ENCODE measurements around the gene PATL1.
"Not testable (repeated sequence)": the region's sequence is repeated elsewhere in the genome, so short reads cannot be mapped to it uniquely, and the experiment has no call there.

PATL1 gene

DNA sequence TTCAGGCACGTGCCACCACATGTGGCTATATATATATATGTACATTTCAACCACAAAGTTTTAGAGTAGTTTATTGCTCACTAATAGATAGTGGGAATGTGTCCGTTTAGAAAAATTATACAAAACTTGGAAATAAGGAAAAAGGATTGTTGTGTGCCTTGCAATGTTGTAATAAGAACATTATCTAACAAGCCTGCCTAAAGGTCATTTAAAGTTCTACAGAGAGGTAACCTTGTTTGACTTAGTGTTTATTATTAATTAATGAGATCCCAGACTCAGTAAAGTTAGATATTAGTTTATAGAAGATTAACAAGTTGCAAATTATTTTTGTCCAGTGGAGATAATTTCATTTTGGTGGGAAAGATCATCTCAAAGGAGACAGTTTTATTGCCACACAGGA, 5.5 kb upstream of the PATL1 start:
- no peak for DNase-seq

DNA sequence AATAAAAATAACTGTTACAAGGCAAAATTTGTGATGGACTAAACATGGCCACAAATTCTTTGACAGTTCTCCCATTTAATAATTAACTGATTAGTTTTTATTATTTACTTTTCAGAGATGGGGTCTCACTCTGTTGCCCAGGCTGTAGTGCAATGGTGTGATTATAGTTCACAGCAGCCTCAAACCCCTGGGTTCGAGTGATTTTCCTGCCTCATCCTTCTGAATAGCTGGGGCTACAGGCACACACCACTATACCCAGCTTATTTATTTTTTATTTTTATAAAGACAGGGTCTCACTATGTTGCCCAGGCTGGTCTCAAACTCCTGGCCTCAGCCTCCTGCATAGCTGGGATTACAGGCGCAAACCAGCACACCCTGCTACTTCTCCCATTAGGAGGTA, 4.5 kb upstream of the PATL1 start:
- DNase-seq, result no peak

DNA sequence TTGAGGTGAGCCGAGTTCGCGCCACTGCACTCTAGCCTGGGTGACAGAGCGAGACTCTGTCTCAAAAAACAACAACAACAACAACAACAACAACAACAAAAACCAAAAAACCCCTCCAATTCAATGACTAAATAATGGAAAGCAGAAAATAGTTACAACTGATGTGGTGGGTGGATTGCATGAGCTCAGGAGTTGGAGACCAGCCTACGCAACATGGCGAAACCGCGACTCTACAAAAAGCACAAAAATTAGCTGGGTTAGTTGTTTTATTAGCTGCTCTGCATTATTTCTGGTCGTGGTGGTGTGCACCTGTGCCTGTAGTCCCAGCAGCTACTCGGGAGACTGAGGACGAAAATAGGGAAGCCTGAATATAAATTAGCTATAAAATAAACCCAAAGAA, 2.6 kb upstream of the PATL1 start:
- DNase-seq, result no peak

DNA sequence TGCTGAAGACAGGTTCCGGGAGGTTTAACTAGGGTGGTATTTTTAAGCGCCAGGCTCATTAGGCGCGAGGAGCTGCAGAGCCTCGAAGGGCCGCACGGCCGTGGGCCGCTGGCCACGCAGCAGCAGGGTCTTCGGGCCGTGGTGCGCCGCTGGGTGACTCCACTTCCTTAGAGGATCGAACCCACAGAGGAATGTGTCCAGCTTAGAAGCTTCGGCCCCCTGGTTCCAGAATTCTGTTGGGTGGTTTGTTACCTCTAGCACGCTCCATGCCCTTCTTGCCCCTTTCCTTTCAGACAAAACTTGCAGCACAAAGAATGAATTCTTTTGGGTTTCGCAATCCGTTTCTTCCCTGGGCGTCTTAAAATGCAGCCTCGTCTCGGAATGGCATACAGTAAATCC, 773 bp upstream of the PATL1 start:
- DNase-seq, result no peak

GRCh38 chr11:59668188-59668949, 468 bp downstream of the PATL1 start:
- DNase-seq, result peak; percentile 52 to 57

DNA sequence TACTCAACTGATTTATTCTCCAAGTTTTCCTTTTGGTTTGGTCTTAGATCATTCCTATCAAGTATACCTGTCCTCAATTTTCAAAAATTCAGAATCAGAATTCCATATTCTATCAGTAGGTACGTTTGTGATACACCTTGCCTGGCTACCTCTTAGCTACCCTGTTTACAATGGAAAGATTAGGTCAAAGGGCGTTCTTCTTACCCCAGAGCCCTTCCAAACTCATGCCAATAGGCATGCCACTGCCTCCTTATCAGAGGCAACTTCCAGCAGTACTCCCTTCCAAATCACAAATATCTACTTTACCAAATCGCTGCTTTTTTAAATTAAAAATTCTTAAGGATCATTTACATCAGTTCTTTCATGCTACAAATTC, 1.0 kb downstream of the PATL1 start:
- DNase-seq, result no peak

- no peak for DNase-seq
Observed at GRCh38 chr11:59666969-59667368, 1.9 kb downstream of the PATL1 start.

- DNase-seq, result no peak
Observed at GRCh38 chr11:59660621-59661020, 8.2 kb downstream of the PATL1 start.

DNA sequence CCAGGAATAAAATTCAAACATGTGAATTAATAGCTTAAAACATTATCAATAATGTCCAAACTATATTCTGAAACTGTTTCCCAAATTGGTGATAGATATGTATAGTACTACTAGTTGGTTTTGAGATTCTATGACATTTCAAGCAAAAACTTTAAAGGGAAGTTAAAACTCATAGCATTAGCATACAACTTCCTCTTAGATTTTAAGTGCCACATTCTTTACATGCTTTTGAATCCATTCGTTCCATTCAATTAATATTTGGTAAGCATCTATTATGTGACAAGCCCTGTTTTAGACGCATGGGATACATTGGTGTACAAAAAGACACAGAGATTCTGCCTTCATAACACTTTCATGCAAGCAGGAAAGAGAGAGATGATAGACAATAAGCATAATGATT, 8.9 kb downstream of the PATL1 start:
- no peak for DNase-seq

DNA sequence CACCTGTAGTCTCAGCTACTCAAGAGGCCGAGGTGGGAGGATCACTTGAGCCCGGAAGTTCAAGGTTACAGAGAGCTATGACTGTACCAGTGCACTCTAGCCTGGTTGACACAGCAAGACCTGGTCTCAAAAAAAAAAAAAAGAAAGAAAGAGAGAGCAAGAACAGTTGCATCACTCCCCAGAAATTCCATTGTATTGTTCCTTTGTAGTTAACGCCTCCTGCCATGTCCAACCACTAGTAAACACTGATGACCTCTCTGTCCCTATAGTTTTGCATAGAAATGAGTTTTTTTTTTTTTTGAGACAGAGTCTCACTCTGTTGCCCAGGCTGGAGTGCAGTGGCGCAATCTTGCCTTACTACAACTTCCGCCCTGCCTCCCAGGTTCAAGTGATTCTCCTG, 10.8 kb downstream of the PATL1 start:
- no peak for DNase-seq

DNA sequence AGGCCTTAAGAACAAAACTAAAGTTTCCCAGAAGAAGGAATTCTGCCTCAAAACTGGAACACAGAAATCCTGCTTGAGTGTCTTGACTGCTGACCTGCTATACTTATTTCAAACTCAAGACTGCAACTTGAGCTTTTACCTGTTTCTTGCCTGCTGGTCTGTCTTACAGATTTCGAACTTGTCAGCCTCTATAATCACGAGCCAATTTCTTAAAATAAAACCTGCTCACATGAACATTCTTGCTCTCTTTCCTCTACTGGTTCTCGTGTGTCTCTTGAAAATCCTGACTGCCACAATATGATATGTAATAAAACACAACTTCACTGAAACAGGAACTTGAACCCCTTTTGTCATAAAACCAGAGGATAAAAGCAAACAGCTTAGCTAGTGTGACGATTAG, 13.9 kb downstream of the PATL1 start:
- no peak for DNase-seq

- DNase-seq, result no peak
Observed at GRCh38 chr11:59647245-59647980, 21.4 kb downstream of the PATL1 start.

- DNase-seq, result no peak
Observed at GRCh38 chr11:59644528-59644927, 24.3 kb downstream of the PATL1 start.

DNA sequence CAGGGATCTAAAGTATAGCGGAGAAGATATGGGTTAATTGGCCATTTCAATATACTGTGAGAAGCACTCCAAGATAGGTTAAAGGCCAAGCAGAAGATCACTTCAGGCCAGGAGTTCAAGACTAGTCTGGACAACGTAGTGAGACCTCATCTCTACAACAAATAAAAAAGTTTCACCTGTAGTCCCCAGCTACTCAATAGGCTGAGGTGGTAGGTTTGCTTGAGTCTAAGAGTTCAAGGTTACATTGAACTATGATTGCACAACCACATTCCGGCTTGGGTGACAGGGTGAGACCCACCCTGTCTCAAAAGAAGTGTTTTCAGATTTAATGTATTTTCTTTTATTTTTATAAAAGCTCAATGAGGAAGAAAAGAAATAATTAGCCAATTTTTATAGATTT, 25.4 kb downstream of the PATL1 start:
- no peak for DNase-seq

GRCh38 chr11:59641156-59641555, 27.7 kb downstream of the PATL1 start:
- no peak for DNase-seq

- no peak for DNase-seq
Observed at GRCh38 chr11:59630493-59630892, 38.3 kb downstream of the PATL1 start.

DNA sequence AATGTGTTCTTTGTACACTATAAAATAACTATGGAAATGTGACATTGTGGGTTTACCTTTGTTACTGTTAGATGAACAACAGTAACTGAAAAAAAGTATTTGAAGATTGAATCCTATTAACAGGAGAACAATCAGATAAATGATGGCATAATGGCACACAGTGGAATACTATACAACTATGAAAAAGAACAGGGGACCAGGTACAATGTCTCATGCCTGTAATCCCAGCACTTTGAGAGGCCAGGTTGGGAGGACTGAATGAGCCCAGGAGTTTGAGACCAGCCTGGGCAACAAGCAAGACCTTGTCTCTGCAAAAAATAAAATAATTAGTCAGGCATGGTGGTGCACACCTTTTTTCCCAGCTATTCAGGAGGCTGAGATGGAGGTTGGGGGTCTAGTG, 38.8 kb downstream of the PATL1 start:
- no peak for DNase-seq

DNA sequence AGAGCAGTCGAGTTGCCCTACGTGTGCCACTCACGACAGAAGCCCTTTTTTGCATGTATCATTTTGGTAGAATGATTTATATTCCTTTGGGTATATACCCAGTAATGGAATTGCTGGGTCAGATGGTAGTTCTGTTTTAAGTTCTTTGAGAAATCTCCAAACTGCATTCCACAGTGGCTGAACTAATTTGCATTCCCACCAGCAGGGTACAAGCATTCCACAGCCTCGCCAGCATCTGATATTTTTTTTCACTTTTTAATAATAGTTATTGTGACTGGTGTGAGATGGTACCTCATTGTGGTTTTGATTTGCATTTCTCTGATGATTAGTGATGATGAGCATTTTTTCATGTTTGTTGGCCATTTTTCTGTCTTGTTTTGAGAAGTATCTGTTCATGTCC, 41.9 kb downstream of the PATL1 start:
- not testable (repeated sequence) for DNase-seq

- no peak for DNase-seq
Observed at GRCh38 chr11:59625703-59626102, 43.1 kb downstream of the PATL1 start.

DNA sequence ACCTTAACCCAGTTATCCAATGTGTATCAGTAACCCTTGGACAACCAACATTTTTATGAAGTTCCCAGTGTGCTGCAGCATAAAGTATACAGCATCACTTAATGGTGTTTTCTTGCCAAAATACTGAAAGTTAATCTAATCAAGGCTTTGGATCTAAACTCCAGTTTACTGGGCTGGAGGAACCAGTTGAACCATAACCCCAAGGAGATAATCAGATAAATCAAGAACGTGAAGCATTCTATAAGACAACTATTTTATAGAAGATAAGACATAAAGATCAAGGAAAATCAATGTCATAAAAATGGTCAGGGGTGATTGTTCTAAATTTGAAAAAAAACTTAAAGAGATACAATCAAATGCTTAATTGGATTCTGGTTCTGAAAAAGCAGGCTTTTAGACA, 51.0 kb downstream of the PATL1 start:
- no peak for DNase-seq

- no peak for DNase-seq
Observed at GRCh38 chr11:59616396-59616982, 52.3 kb downstream of the PATL1 start.

GRCh38 chr11:59615637-59616395, 53.0 kb downstream of the PATL1 start, which contains the start of gene OSBP:
TSS of gene OSBP (minus strand) at chr11:59615774. CDS start at chr11:59615664, 110 bp downstream.
- DNase-seq, result peak; percentile 88 to 93

DNA sequence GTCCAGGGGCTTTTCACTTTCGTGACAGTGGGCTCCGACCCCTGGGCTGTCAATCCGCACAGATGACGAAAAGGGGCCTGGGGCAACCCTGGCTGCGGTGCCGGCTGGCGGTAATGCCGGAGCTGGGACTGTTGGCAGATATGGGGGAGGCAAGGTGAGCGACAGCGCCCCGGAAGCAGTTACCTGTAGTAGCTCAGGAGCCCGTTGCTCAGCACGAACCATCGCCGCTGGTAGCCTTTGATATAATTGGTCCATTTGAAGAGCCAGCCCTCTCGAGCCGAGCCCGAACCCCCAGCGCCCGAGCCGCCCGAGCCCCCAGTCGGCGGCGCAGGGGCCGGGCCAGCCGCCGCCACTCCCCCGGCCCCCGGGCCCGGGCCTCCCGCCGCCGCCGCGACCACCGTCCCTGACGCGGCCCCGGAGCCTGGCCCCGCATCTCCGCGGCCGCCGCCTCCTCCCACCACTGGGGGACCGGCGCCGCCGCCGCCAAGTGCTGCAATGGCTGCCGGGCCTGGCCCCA, 53.7 kb downstream of the PATL1 start:
- peak; percentile 28 to 36 for DNase-seq

Data from stimulated activated CD4-positive, alpha-beta T cell treated with anti-CD3 and anti-CD28 coated beads, Interleukin-2, amount 100 ng/mL, for 48 hours (primary cell).